HG03469 (cell line): ENCODE measurements around the gene XPO1.

ENCODE experiments used
- ATAC-seq: cut with Tn5 transposase; IDR thresholded peaks from one replicate; pipeline ENCODE4 v1.9.1; 2021; ENCODE audit warnings: mild to moderate bottlenecking, moderate library complexity, moderate number of reproducible peaks; ENCODE audit not compliant: unreplicated experiment

The XPO1 gene

GRCh38 chr2:61435291-61435690 lies 102.9 kb downstream of the XPO1 start:
- ATAC-seq, result no peak

- ATAC-seq, result no peak
These were observed 103.8 kb downstream of the XPO1 start for GRCh38 chr2:61434314-61434713.

- no peak for ATAC-seq
These were observed 104.5 kb downstream of the XPO1 start for GRCh38 chr2:61433606-61434005.

GRCh38 chr2:61432990-61433389 lies 105.2 kb downstream of the XPO1 start:
- ATAC-seq, result no peak

GRCh38 chr2:61431345-61431744 lies 106.8 kb downstream of the XPO1 start:
- ATAC-seq, result no peak
